ENCODE data around the gene SSC4D.
A peak's percentile ranks its signal among the peaks of the same experiment; 100 is the strongest.
"Not testable (repeated sequence)": the region's sequence is repeated elsewhere in the genome, so short reads cannot be mapped to it uniquely, and the experiment has no call there.

SSC4D gene

GRCh38 chr7:76381814-76382213 lies 27.7 kb downstream of the SSC4D start:
- FAIRE-seq: no peak

GRCh38 chr7:76380623-76380966 lies 28.9 kb downstream of the SSC4D start:
- no peak for FAIRE-seq

DNA sequence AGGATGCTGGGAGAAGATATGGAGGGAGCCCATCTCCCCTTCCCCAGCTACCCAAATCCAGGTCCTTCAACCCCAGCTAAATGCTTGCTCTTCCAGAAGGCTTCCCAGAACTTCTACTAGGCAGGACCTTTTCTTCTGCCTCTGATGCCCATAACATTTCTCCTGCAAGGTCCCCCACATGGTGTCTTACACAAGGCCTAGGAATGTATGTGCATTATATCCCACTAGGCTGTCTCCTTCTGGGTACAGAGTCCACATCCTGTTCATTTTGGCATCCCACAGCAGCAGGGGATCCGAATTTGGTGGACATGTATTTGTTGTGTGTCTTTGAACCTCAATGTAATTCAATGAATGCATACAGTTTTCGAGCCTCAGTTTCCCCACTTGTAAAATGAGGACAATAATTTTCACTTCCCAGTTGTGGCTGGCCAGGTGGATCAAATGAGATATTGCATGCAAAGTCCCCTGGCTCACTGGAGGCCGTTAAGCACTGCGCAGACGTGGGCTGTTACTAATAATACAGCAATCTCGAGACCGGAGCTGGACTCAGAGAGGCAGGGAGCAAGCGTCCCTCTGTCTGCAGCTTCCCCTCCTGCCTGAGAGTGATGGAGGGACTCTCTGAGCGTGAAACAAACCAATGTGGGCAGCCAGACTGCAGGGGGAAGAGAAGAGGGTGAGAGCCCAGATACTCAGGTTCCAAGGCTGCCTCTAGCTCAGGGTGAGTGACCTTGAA lies 32.1 kb downstream of the SSC4D start:
- no peak for FAIRE-seq

- no peak for FAIRE-seq
Measured at GRCh38 chr7:76375251-76375650, 34.2 kb downstream of the SSC4D start.

DNA sequence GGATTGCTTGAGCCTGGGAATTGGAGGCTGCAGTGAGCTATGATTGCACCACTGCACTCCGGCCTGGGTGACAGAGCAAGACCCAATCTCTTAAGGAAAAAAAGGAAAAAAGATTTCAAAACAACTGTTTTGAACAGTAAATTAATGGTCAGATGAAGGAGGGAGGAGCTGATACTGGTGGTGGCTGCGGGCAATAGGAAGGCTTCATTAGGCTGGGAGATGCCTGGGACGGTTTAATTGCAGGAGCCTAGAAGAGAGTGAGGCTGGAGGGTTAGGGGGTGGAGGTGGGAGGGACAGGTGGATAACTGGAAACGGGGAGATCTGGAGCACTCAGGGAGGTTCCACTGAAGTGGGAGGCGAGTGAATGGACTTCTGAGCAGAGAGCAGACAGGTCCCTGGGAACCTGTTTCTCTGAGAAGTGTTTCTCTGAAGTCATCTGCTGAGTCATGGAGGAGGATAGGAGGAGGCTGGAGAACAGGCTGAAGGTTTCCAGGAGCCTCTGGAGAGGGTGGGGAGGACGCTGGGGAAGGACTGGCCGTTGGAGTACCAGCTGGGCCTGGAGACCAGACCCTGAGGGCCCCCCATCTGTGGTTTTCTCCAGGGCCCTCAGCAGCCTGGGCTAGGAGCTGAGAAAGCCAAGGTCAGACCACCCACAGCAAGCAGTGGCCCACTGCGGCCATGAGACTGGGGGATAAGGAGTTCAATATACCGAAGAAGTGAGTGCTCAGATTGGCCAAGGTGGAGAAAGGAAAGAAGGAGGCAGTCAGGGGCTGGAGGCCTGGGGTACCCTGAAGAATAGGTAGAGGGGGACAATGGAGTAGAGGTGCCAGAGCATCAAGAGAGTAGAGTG lies 36.3 kb downstream of the SSC4D start:
- FAIRE-seq: no peak

- FAIRE-seq: no peak
Measured at GRCh38 chr7:76371396-76371795, 38.1 kb downstream of the SSC4D start.

GRCh38 chr7:76369018-76369417 lies 40.5 kb downstream of the SSC4D start:
- no peak for FAIRE-seq

GRCh38 chr7:76368190-76368589 lies 41.3 kb downstream of the SSC4D start:
- no peak for FAIRE-seq

DNA sequence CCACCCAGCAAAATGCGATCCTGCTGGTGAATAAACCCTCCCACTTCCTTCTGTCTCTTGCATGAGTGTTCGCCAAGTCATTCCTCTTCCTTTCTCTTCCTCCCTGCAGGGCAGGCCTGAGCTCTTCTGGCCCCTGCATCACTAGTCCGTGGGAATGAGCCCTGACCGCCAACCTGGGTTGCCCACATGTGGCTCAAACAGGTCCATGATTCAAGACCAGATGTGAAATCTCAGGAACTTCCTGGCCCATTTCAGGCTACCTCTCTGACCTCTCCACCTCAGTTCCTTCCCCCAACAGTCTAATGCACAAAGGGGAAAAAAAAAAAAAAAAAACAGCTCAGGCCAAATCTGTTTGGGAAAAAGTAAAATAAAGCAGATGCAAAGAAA lies 45.3 kb downstream of the SSC4D start:
- no peak for FAIRE-seq

DNA sequence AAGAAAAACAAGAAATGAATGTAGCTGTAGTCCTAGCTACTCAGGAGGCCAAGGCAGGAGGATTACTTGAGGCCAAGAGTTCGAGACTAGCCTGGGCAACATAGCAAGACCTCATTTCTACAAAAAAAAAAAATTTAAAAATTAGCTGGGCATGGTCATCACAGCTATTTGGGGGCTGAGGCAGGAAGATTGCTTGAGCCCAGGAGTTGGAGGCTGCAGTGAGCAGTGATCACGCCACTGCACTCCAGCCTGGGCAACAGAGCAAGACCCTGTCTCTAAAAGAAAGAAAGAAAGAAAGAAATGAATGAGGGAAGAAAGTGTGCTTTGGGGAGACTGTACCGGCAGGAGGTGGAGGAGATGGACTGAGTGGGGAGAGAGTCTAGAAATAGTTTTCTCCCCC lies 45.7 kb downstream of the SSC4D start:
- FAIRE-seq: not testable (repeated sequence)

- FAIRE-seq: no peak
Measured at GRCh38 chr7:76359978-76360638, 49.4 kb downstream of the SSC4D start.

DNA sequence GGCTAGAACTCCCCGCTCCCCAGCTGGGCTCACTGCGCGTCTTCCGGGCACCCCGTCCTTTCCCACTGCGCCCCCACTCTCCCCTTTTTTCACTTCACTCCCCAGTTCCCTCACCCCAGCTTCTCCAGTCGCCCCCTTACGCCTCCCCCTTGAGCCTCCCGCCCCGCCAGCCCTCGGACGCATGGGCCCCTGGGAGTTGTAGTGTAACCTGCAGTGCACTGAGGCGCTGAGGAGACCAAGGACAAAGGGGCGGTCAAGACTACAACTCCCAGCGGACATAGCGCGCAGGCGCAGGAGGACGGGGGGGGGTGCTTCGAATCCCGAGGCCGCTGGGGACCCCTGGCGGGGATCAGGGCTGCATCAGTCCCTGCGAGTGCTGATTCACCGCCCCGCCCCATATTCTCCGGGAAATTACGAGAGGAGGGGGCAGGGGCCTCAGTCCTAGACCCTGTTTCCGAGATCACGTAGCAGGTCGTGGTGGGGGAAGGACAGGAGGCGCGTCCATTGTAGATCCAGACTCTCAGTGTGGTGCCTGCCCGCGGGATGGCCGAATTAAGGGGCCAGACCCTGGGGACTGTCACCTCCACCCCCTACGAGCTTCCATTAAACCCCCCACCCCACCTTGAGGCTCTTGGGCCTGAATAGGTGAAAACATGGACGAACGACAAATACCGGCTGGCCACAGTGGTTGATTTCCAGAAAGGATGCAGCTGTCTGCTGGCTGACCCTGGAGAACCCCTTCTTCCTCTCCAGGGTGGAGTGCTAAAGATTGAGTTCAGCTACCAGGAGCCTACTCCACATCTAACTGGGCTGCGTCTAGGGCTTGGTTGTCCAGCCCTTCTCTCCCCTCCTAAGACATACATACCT lies 50.2 kb downstream of the SSC4D start:
- peak; percentile 78 for FAIRE-seq

DNA sequence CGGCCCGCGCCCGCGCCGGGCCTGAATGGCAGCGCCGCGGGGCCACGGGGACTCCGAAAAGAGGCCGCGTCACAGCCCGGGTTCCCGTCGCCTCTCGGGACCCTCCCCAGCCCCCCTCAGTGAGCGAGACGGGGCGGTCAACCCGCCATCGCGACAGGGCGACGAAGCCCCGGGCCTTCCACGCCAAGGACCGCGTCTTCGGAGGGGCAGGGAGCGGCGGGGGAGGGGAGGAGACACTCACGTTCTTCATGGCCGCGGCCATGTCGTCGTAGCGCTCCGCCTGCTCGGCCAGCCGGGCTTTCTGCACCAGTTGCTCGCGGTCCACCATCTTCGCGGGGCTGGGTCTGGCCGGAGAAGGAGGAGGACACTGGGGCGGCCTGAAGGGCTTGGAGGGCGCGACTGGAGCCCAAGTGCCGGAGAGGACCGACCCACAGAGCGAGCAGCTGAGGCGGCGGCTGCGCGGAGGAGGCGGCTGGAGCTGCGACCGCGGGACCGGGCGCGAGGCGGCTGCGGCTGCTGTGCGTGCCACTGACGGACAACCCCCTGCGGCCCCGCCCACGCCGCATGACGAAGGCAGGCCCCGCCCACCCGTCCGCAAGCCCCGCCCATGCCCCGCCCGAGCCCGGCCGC lies 50.9 kb downstream of the SSC4D start, which contains the start of gene YWHAG:
Gene YWHAG (minus strand): TSS at position 511 of the 630 bp plus-strand sequence. CDS start 183 bp downstream, at position 328.
- FAIRE-seq: no peak

DNA sequence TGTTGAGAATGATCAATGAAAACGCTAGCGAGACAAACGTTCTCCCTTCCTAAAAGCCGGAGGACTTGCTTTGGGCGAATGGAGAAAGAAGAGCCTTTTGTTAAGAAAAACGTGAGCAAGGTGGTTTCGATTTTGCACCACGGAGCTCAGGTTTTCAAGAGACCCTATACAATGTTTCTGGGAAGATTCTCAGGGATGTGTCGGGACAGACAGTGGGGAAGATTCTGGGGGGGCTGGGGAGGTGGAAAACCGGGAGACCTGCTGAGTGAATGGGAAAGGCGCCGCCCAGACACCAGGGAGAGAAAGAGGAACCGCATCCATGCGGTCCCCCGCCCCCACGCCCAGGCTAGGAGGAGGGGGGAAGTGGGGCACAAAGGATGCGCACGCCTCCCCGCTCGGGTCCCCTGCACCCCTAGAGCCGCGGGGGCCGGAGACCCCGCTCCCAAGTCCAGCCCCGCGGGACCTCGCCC lies 51.5 kb downstream of the SSC4D start:
- no peak for FAIRE-seq

GRCh38 chr7:76357475-76358010 lies 52.0 kb downstream of the SSC4D start:
- no peak for FAIRE-seq

DNA sequence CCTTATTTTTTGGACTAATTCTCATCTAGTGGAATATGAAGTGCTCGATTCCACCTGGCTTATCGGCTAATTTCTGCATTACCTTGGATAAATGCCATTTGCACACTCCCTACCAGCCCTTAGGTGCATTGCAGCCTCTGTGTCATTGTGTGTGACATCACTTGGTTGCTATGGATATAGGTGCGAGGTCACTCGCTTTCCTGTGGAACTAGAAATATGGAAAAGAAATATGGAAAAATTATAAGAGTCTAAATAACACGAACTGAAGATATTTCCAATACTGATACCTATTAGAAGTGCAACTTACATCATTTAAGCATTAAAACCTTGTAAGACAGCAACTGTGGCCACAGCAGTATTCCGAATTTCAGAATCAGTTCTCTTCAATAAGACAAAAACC lies 52.7 kb downstream of the SSC4D start:
- FAIRE-seq: no peak

DNA sequence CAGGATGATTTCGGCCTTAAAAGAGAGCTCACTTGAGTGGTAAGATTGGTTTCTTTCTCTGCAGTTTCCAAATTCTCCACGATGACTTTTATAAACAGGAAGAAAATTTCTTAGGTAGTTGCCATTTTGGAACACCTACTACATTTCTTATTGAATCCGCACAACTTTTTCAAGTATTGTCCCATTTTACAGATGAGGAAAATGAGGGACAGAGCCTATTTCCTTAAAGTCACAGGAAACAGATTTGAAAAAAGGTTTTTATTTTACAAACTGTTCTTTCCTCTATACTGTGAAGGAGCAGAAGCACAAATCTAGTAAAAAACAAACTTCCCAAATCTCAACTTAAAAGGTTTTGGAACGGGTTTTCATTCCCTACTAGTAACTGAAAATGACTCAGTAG lies 53.4 kb downstream of the SSC4D start:
- no peak for FAIRE-seq

GRCh38 chr7:76354981-76355730 lies 54.3 kb downstream of the SSC4D start:
- FAIRE-seq: no peak

DNA sequence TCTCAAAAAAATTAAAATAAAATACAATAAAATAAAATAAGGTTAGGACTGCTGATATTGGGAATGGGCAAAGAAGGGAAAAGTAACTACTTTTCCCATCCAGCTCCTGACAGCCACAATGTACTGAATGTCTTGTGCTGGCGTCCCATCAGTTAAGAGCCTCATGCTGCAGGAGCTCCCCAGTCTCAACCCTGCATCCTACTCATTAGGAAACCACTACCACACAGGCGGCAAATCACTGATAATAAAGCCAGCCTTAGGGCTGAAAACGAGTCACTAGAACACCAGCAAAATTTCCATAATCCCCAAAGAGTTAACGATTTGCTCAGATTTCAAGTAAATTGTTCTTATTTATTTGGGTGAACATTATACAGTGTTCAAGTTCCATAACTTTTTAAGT lies 55.0 kb downstream of the SSC4D start:
- FAIRE-seq: no peak

DNA sequence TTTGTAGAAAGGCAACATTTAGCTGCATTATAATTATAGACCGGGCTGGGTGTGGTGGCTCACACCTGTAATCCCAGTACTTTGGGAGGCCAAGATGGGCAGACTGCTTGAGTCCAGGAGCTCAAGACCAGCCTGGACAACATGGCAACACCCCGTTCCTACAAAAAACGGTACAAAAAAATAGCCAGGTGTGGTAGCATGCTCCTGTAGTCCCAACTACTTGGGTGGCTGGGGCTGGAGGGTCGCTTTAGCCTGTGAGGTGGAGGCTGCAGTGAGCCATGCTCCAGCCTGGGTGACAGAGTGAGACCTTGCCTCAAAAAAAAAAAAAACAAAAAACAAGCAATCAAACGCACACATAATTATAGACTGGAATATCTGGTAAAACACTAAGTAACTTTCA lies 55.8 kb downstream of the SSC4D start:
- FAIRE-seq: no peak

- FAIRE-seq: no peak
Measured at GRCh38 chr7:76352193-76352592, 57.3 kb downstream of the SSC4D start.

Measured in endometrium (tissue), 2 donors.